Skeletal muscle satellite cell (primary cell): Measurements from ENCODE around the gene SHE.

Experiments used
- H3K27me3 ChIP-seq: 2 replicates; pipeline ENCODE4 v1.7.0; 2013; ENCODE audit warnings: low read length; ENCODE audit not compliant: control insufficient read depth, insufficient read depth
- H3K36me3 ChIP-seq: 2 replicates; pipeline ENCODE4 v1.7.0; 2013; ENCODE audit warnings: mild to moderate bottlenecking, control low read depth, low read length; ENCODE audit not compliant: insufficient read depth
- H3K4me1 ChIP-seq: 2 replicates; pipeline ENCODE4 v1.7.0; 2013; ENCODE audit warnings: low read length; ENCODE audit not compliant: control insufficient read depth, insufficient read depth
- H3K4me2 ChIP-seq: 2 replicates; pipeline ENCODE4 v1.7.0; 2013; ENCODE audit warnings: mild to moderate bottlenecking, low read length
- H3K4me3 ChIP-seq: 2 replicates; pipeline ENCODE4 v1.7.0; 2013; ENCODE audit warnings: low read length
- H3K9ac ChIP-seq: 2 replicates; pipeline ENCODE4 v1.7.0; 2013; ENCODE audit warnings: mild to moderate bottlenecking, low read depth, low read length, moderate library complexity
- H3K9me3 ChIP-seq: replicated peaks from 2 replicates; pipeline ENCODE4 v1.7.0; 2013; ENCODE audit warnings: mild to moderate bottlenecking, control low read depth, low read length

The SHE gene

DNA sequence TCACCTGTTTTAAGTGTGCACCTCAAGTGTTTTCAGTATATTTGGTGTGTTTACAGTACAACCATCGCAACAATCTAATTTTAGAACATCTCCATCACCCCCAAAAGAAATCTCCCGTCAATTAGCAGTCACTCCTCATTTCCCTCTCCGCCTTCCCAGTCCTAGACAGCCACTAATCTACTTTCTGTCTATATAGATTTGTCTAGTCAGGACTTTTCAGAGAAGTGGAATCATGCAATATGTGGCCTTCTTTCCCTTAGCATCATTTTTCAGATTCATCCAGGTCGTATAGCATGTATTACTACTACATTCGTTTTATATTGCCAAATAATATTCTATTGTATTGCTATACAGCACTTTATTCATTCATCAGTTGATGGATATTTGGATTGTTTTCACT, 1.7 kb upstream of the SHE start:
- H3K4me2 ChIP-seq, result no peak overlapping the region
- peaks cover 6% of the 10 kb centered on the region for H3K4me1 ChIP-seq
- no peaks in the 10 kb centered on the region for H3K9me3 ChIP-seq
- no peak overlapping the region for H3K4me3 ChIP-seq
- H3K36me3 ChIP-seq, result no peaks in the 10 kb centered on the region
- H3K27me3 ChIP-seq, result peaks cover 94% of the 10 kb centered on the region
- no peak overlapping the region for H3K9ac ChIP-seq

DNA sequence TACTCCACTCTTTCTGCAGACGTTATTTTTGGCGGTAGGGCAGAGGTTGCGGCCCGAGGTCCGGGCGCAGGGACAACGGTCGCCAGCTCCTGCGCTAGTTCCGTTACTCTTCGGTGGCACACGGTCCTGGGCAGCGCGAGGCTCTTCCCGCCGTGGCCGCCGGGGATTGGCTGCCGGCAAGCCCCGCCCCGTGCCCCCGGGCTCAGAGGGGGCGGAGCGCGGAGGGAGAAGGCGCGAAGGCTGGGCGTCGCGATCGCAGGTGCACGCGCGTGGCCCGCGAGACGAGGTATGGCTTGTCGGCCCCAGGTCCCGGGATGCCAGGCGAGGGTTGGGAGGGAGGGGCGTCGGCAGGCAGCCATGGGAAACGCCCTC, 518 bp upstream of the SHE start:
- no peak overlapping the region for H3K4me3 ChIP-seq
- H3K9me3 ChIP-seq, result no peaks in the 10 kb centered on the region
- H3K4me2 ChIP-seq, result no peak overlapping the region
- H3K36me3 ChIP-seq, result no peaks in the 10 kb centered on the region
- no peak overlapping the region for H3K9ac ChIP-seq
- peaks cover 6% of the 10 kb centered on the region for H3K4me1 ChIP-seq
- peaks cover 89% of the 10 kb centered on the region for H3K27me3 ChIP-seq

DNA sequence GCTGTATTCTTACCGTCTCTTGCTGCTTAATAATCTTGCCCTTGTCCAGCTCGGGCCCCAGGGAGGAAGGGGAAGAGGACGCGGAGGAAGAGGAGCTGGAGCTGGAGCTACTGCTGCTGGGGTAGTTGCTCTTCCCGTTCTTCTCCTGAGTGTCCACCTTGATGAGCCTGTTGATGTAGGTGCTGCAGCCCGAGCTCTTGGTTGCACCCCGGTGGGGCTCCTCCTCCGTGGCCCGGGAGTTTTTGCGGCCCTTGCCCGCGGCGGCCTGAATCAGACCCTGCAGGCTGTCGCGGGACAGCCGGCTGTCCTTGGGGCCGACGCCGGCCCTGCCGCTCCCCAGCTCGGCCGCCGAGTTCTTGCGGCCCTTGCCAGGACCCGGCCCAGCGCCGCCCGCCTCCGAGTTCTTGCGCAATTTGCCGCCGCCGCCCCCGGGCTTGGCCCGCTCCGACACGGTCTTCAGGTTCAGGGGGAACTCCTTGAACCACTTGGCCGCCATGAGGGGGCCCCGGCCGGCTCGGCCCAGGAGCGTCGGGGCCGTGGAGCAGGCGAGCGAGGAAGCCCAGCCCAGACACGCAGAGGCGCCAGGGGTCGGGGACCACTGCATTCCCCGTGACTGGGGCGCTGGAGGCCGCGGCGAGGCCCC, 668 bp downstream of the SHE start:
- Histone ChIP-seq H3K4me3 (no peak overlapping the region), H3K36me3 (no peaks in the 10 kb centered on the region), H3K27me3 (peaks cover 87% of the 10 kb centered on the region), H3K9me3 (no peaks in the 10 kb centered on the region), H3K4me2 (peak overlapping the region; percentile 57), H3K4me1 (peaks cover 6% of the 10 kb centered on the region), H3K9ac (no peak overlapping the region)

DNA sequence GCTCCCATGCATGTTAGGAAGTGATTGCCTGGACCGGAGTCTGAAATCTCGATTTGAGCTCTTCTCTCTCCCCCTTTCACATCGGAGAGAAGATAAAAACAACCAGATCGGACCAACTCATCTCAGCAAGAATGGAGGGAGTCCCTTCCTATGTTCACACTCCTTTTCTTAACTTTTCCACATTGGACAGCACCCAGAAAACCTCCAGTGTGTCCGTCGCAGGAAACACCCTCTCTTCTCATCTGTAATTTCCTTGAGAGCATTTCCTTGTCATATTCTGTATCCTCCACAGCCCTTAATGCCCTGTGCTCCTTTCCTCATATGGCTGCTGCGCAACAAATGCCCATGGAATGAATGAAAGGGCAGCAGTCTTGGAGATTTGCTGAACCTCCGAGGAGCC, 1.7 kb downstream of the SHE start:
- Histone ChIP-seq H3K9ac (no peak overlapping the region), H3K36me3 (no peaks in the 10 kb centered on the region), H3K4me1 (peaks cover 6% of the 10 kb centered on the region), H3K9me3 (no peaks in the 10 kb centered on the region), H3K27me3 (peaks cover 87% of the 10 kb centered on the region), H3K4me3 (no peak overlapping the region), H3K4me2 (no peak overlapping the region)

DNA sequence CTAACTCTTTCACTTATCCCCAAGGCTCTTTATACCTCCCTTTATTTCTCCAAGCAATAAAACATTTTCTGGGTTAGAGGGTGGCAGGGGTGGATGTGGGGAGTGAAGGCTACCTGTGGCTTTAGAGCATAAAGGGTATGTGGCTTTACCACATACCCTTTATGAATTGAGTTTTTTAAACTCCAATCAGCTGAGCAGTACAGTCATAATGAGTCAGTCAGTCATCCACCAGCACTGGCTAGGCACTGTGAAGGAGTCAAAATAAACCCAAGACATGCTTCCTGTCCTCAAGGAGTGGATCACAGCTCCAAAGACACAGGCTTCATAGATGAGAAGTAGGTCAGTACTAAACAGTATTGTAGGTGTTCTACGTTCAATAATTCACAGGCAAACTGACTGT, 2.8 kb downstream of the SHE start:
- Histone ChIP-seq H3K36me3 (no peaks in the 10 kb centered on the region), H3K9ac (no peak overlapping the region), H3K4me2 (no peak overlapping the region), H3K4me3 (no peak overlapping the region), H3K27me3 (peaks cover 84% of the 10 kb centered on the region), H3K4me1 (peaks cover 6% of the 10 kb centered on the region), H3K9me3 (no peaks in the 10 kb centered on the region)

DNA sequence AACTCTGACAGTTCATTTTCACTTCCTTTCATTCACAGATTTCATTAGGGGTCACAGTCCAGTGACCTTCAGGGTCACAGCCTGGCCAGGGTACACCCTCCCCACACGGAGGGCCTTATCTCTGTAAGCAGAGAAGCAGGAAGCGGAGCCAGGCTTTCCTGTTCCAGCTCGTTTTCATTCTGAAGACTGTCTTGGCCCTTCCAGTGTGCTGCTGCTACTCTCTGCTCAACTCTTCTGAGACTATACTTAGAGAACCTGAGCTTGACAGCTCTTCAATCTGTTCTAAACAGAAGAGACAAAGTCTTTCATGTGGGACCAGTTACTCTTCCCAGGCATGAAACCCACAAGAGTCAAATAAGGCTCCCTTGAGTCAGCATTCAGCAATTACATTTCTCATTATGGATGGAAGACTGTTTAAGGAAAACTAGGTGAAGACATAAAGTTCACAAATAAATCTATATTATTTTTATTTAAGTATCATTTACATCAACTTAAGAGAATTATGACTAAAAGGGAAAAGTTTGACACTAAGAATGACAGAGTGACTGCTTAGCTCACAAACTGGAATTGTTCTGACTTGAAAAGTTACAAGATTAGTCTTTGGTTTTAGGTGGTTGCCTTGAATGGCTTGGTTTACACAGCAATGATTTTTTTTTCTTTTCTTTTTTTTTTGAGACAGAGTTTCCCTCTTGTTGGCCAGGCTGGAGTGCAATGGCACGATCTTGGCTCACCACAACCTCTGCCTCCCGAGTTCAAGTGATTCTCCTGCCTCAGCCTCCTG, 5.0 kb downstream of the SHE start:
- no peak overlapping the region for H3K9ac ChIP-seq
- no peak overlapping the region for H3K4me2 ChIP-seq
- H3K27me3 ChIP-seq, result peaks cover 83% of the 10 kb centered on the region
- no peak overlapping the region for H3K4me3 ChIP-seq
- H3K9me3 ChIP-seq, result no peaks in the 10 kb centered on the region
- peaks cover 6% of the 10 kb centered on the region for H3K4me1 ChIP-seq
- H3K36me3 ChIP-seq, result no peaks in the 10 kb centered on the region

DNA sequence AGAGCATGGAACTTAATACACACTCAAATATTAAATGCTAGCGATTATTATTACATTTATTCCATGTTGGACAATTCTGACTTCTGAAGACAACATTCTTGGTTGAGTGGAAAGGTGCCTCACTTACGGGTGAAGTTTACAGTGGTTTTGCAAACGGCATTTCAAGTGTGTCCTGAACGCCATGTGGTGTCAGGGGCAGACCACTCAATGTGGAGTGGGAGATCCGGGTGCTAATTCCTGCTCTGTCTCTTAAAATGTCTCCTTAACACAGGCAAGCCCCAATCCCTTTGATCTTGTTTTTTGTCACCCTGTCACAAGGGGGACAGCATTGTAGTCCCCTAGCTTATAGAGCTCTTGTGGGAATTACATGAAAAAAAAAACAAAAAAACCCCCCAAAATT, 5.8 kb downstream of the SHE start:
- H3K27me3 ChIP-seq, result peaks cover 83% of the 10 kb centered on the region

DNA sequence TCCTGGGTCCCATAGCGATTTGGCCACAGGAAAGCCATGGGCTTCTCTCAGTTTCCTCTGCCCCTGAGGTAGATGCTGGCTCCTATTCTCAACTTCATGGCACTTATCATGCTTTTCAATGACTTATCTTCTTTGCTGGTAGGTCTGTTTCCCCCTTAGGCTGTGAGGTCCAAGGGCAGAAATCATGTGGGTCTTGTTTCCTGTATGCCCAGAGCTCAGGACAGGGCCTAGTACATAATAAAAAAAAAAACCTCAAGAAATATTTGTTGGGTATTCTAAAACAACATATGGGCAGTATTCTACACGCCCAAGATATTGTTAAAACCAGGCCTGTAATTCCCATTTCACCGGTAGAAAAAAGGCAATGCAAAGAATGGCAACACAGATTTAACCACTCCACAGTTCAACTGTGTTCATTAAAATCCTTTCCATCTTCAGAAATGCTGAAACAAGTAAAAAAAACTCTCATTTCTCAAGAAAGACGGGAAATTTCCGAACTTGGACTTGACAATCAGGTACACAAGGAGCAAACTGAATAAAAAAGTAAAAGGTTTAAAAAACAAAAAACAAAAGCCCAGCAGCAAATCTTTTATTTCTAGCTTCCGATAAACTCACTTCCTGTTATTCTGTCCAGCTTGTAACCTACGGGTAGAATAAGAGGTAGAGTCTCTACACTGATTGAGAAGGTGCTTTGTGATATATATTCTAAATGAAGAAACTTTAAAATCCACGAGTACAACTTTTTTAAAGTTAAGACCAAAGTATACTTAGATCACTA, 6.5 kb downstream of the SHE start:
- no peaks in the 10 kb centered on the region for H3K4me1 ChIP-seq

More for the DNA sequence above, 5.8 kb downstream of the SHE start:
- no peaks in the 10 kb centered on the region for H3K9me3 ChIP-seq
- peaks cover under 1% of the 10 kb centered on the region for H3K4me1 ChIP-seq
- no peaks in the 10 kb centered on the region for H3K36me3 ChIP-seq
- H3K4me2 ChIP-seq, result no peak overlapping the region
- H3K9ac ChIP-seq, result no peak overlapping the region
- H3K4me3 ChIP-seq, result no peak overlapping the region

DNA sequence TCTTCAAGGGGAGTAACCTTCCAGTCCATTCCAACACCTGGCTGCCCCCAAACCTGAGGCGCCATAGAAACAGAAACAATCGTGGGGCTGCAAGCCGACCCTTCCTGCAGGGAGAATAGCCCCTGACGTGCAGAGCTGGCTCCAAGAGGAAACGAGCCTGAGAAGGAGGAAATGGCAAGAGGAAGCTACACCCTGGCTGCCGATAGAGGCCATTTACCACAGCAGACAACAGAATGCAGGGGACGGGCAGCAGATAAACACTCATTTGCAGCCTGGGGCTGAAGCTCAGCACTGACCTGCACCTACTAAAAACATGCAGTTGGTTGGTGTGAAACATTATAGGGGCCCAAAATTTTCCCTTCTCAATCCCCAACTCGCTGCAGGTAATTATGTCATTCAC, 8.9 kb downstream of the SHE start:
- H3K27me3 ChIP-seq, result peaks cover 82% of the 10 kb centered on the region
- no peaks in the 10 kb centered on the region for H3K4me1 ChIP-seq
- no peaks in the 10 kb centered on the region for H3K36me3 ChIP-seq
- no peak overlapping the region for H3K4me3 ChIP-seq
- no peak overlapping the region for H3K4me2 ChIP-seq
- no peaks in the 10 kb centered on the region for H3K9me3 ChIP-seq
- H3K9ac ChIP-seq, result no peak overlapping the region

More for the DNA sequence above, 6.5 kb downstream of the SHE start:
- no peak overlapping the region for H3K4me2 ChIP-seq
- H3K36me3 ChIP-seq, result no peaks in the 10 kb centered on the region
- H3K9ac ChIP-seq, result no peak overlapping the region
- peaks cover 83% of the 10 kb centered on the region for H3K27me3 ChIP-seq
- H3K9me3 ChIP-seq, result no peaks in the 10 kb centered on the region
- H3K4me3 ChIP-seq, result no peak overlapping the region

DNA sequence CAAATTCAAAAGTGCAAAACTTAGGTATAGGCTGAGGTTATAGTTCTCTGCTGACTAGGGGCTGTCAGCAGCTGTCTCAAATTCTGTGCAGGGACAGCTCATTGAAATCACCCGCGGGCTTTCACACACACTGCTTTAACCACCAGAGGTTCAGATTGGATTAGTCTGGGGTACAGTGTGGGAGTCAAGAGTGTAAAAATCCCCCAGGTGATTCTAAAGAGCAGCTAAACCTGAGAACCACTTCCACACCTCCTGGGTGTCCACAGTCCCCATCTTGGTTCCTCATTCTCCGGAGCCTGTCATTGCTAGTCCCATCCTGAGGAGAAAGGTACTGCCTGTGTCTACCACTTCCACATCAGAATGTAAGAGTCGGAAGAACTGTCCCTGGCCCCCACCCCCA, 10.1 kb downstream of the SHE start:
- H3K9me3 ChIP-seq, result no peaks in the 10 kb centered on the region
- H3K27me3 ChIP-seq, result peaks cover 78% of the 10 kb centered on the region
- no peaks in the 10 kb centered on the region for H3K4me1 ChIP-seq
- no peak overlapping the region for H3K9ac ChIP-seq
- no peak overlapping the region for H3K4me2 ChIP-seq
- no peak overlapping the region for H3K4me3 ChIP-seq
- no peaks in the 10 kb centered on the region for H3K36me3 ChIP-seq

DNA sequence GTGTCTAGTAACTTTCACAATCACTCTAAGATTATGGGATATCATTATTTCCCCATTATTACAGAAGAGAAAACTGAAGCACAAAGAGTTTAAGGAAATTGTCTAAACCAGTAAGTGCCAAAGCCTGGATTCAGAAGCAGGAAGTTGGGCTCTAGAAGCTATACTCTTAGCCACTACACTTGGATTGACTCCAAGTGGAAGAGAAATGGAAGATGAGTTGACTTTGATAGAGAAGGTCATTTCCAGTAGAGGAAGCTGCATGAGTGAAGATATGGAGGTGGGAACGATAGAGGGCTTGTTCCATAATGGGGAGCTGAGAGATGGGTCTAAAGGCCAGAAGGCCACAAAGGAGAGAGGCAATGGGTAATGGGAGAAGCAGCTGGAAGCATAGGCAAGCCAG, 11.9 kb downstream of the SHE start:
- Histone ChIP-seq H3K36me3 (no peaks in the 10 kb centered on the region), H3K4me2 (no peak overlapping the region), H3K4me1 (no peaks in the 10 kb centered on the region), H3K9me3 (no peaks in the 10 kb centered on the region), H3K4me3 (no peak overlapping the region), H3K9ac (no peak overlapping the region), H3K27me3 (peaks cover 76% of the 10 kb centered on the region)
